ENCODE results near the gene LRCH2.

Gene LRCH2

DNA sequence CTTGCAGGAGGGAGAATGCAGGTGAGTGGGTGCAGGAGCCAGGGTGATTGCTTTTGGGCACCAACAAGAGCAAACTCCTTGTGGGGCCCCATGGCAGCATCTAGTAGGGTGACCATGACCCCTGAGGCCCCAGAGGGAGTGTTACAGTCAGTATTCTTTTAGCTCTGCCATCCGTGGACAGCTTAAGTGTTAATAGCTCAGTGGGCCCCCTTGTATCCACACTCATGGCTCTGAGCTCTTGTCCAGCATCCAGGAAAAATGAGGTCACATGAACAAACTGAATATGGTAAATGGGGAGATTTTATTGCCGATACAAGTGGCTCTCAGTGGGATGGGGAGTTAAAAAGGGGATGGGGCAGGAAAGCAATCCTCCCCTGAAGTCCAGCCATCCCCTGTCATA is 27.3 kb upstream of the LRCH2 start:
- TF ChIP-seq FOXM1 (IDR thresholded peaks at IDR 0.05; ENCODE audit: borderline replicate concordance, low read depth) = no peak
- TF ChIP-seq EP300 (IDR thresholded peaks at IDR 0.05; ENCODE audit: borderline replicate concordance) = no peak
- TF ChIP-seq, protein P1, sequence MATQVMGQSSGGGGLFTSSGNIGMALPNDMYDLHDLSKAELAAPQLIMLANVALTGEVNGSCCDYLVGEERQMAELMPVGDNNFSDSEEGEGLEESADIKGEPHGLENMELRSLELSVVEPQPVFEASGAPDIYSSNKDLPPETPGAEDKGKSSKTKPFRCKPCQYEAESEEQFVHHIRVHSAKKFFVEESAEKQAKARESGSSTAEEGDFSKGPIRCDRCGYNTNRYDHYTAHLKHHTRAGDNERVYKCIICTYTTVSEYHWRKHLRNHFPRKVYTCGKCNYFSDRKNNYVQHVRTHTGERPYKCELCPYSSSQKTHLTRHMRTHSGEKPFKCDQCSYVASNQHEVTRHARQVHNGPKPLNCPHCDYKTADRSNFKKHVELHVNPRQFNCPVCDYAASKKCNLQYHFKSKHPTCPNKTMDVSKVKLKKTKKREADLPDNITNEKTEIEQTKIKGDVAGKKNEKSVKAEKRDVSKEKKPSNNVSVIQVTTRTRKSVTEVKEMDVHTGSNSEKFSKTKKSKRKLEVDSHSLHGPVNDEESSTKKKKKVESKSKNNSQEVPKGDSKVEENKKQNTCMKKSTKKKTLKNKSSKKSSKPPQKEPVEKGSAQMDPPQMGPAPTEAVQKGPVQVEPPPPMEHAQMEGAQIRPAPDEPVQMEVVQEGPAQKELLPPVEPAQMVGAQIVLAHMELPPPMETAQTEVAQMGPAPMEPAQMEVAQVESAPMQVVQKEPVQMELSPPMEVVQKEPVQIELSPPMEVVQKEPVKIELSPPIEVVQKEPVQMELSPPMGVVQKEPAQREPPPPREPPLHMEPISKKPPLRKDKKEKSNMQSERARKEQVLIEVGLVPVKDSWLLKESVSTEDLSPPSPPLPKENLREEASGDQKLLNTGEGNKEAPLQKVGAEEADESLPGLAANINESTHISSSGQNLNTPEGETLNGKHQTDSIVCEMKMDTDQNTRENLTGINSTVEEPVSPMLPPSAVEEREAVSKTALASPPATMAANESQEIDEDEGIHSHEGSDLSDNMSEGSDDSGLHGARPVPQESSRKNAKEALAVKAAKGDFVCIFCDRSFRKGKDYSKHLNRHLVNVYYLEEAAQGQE (IDR thresholded peaks at IDR 0.05; ENCODE audit: low read depth) = no peak
- no peak for TF ChIP-seq TAF1 (IDR thresholded peaks at IDR 0.05; ENCODE audit: low read depth)
- no peak for TF ChIP-seq RAD21 (IDR thresholded peaks at IDR 0.05; ENCODE audit: low read depth)
- TF ChIP-seq USF1 (IDR thresholded peaks at IDR 0.05) = no peak
- TF ChIP-seq NFIC (IDR thresholded peaks at IDR 0.05) = no peak
- no peak for TF ChIP-seq CEBPB (IDR thresholded peaks at IDR 0.05)
- no peak for TF ChIP-seq TCF12 (IDR thresholded peaks at IDR 0.05; ENCODE audit: low read depth)
- TF ChIP-seq CREB1 (IDR thresholded peaks at IDR 0.05; ENCODE audit: low read depth) = no peak
- TF ChIP-seq TEAD4 (IDR thresholded peaks at IDR 0.05) = no peak

DNA sequence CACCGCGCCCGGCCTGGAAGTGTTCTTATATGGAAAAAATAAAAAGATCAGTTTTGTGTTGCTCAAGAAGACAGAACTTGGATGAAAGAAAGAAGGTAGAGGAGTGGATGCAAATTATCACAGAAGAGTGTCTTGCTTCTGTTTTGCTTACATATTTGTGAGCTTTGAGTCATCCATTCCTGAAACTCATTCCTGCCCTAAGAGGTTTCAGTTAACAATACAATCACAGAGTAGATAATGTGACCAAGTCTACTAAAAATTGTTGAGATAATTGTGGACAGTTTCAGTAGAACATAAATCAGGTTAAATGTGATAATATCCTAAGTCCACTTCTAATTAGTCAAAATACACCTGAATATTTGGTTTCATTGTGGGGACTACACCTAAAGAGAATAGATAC is 26.4 kb upstream of the LRCH2 start:
- TF ChIP-seq EP300 (IDR thresholded peaks at IDR 0.05; ENCODE audit: borderline replicate concordance) (no peak), YY1 (IDR thresholded peaks at IDR 0.05; ENCODE audit: low read depth) (no peak), TEAD4 (IDR thresholded peaks at IDR 0.05) (no peak), FOXM1 (IDR thresholded peaks at IDR 0.05; ENCODE audit: borderline replicate concordance, low read depth) (no peak), RAD21 (IDR thresholded peaks at IDR 0.05; ENCODE audit: low read depth) (no peak), ZBTB7A (IDR thresholded peaks at IDR 0.05; ENCODE audit: low read depth) (no peak), CREB1 (IDR thresholded peaks at IDR 0.05; ENCODE audit: low read depth) (no peak), TCF12 (IDR thresholded peaks at IDR 0.05; ENCODE audit: low read depth) (no peak), EGR1 (IDR thresholded peaks at IDR 0.05) (no peak), USF1 (IDR thresholded peaks at IDR 0.05) (no peak), NFIC (IDR thresholded peaks at IDR 0.05) (no peak), TAF1 (IDR thresholded peaks at IDR 0.05; ENCODE audit: low read depth) (no peak), CEBPB (IDR thresholded peaks at IDR 0.05) (no peak)
- TF ChIP-seq, protein P1 (IDR thresholded peaks at IDR 0.05; ENCODE audit: low read depth) = no peak
- TF ChIP-seq, protein P2, sequence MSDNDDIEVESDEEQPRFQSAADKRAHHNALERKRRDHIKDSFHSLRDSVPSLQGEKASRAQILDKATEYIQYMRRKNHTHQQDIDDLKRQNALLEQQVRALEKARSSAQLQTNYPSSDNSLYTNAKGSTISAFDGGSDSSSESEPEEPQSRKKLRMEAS (IDR thresholded peaks at IDR 0.05) = no peak

GRCh38 chrX:115259238-115259875 is 25.5 kb upstream of the LRCH2 start:
- TF ChIP-seq CREB1 (IDR thresholded peaks at IDR 0.05; ENCODE audit: low read depth) (no peak), TCF12 (IDR thresholded peaks at IDR 0.05; ENCODE audit: low read depth) (no peak), FOXM1 (IDR thresholded peaks at IDR 0.05; ENCODE audit: borderline replicate concordance, low read depth) (no peak), USF1 (IDR thresholded peaks at IDR 0.05) (no peak), NFIC (IDR thresholded peaks at IDR 0.05) (no peak)
- TF ChIP-seq, protein P1 (IDR thresholded peaks at IDR 0.05; ENCODE audit: low read depth) = no peak
- TF ChIP-seq, protein P2 (IDR thresholded peaks at IDR 0.05) = no peak

- no peak for TF ChIP-seq USF1 (IDR thresholded peaks at IDR 0.05)
- no peak for TF ChIP-seq NFIC (IDR thresholded peaks at IDR 0.05)
- no peak for TF ChIP-seq EP300 (IDR thresholded peaks at IDR 0.05; ENCODE audit: borderline replicate concordance)
- TF ChIP-seq ZBTB7A (IDR thresholded peaks at IDR 0.05; ENCODE audit: low read depth) = no peak
- TF ChIP-seq, protein P2 (IDR thresholded peaks at IDR 0.05) = no peak
- TF ChIP-seq CEBPB (IDR thresholded peaks at IDR 0.05) = no peak
- no peak for TF ChIP-seq TEAD4 (IDR thresholded peaks at IDR 0.05)
- no peak for TF ChIP-seq RAD21 (IDR thresholded peaks at IDR 0.05; ENCODE audit: low read depth)
- TF ChIP-seq, protein P1 (IDR thresholded peaks at IDR 0.05; ENCODE audit: low read depth) = no peak
- TF ChIP-seq EGR1 (IDR thresholded peaks at IDR 0.05) = no peak
- no peak for TF ChIP-seq CREB1 (IDR thresholded peaks at IDR 0.05; ENCODE audit: low read depth)
- TF ChIP-seq YY1 (IDR thresholded peaks at IDR 0.05; ENCODE audit: low read depth) = no peak
Observed at GRCh38 chrX:115257711-115258110, 23.8 kb upstream of the LRCH2 start.
